Measurements from ENCODE around the gene ACOT11.

Gene ACOT11

DNA sequence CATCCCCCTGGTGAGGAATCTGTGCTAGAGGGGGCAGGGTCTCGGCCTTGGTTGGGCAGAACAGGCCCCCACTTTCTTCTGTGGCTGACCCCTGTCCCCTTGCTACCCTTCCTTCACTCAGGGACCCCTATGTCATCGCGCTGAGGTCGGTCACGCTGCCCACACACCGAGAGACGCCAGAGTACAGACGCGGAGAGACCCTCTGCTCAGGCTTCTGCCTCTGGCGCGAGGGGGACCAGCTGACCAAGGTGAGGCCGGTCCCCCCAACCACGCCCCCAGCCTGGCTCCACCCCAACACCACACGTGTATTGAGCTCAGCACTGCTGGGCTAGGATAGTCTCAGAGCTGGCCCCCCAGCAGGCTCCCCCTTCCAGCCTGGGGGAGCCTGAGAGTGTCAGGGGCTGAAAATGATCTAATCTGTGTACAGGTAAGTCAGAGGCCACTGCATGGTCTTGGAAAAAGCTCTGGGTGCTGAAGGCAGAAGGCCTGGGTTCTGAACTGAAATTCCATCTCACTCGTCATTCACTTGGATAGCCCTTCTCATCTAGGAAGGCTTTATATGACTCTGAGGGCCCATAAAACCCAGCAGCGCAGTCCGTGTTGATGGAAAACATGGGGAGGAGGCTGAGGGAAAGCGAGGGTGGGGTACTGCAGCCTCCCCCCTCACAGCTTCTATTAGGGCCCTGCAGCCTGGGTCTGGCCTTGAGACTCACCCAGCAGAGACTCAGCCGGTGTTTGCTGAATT lies 60.0 kb downstream of the ACOT11 start:
- Mint-ChIP-seq H3K9me3 (no peaks in the 10 kb centered on the region), H3K4me1 (ENCODE audit: low read depth in 2 of 2) (peaks cover 9 to 12% of the 10 kb centered on the region in 2 donors), H3K27me3 (peaks cover 0 to 15% of the 10 kb centered on the region in 2 donors), H3K36me3 (ENCODE audit: insufficient read depth) (no peaks in the 10 kb centered on the region), H3K4me3 (no peak overlapping the region), H3K27ac (no peak overlapping the region)
- ATAC-seq (replicated peaks), result no peak
- no peak for DNase-seq

DNA sequence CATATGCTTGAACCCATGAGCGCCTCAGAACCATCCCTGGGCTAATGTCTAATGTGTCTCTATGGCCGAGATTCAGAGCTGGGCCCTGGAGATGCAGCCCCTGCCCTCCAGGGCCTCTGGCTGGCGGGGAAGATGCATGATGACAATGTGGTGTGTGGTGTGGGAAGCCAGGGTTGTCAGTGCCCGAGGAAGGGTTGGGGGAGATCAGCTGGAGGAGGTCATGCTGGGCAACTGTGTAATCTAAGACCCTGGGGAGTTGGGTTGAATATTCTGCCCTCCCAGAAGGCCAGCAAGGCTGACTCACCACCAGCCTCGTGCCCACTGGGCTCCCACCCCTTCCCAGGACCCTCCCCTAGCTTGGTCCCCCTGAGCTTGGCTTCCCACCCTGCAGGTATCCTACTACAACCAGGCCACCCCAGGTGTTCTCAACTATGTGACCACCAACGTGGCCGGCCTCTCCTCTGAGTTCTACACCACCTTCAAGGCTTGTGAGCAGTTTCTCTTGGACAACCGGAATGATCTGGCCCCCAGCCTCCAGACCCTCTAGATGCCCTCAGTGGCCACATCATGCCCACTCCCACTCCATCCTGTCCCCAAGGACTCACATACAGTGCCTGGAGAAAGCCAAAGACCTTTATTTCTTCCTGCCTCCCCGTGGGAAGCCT lies 60.7 kb downstream of the ACOT11 start:
- no peak overlapping the region for H3K4me3 Mint-ChIP-seq
- no peaks in the 10 kb centered on the region for H3K36me3 Mint-ChIP-seq (ENCODE audit: insufficient read depth)
- H3K9me3 Mint-ChIP-seq, result no peaks in the 10 kb centered on the region
- DNase-seq (no peak), ATAC-seq (replicated peaks) (no peak)
- H3K27me3 Mint-ChIP-seq, result peaks cover 0 to 15% of the 10 kb centered on the region in 2 donors
- H3K27ac Mint-ChIP-seq, result no peak overlapping the region
- H3K4me1 Mint-ChIP-seq (ENCODE audit: low read depth in 2 of 2), result peaks cover 9 to 12% of the 10 kb centered on the region in 2 donors

DNA sequence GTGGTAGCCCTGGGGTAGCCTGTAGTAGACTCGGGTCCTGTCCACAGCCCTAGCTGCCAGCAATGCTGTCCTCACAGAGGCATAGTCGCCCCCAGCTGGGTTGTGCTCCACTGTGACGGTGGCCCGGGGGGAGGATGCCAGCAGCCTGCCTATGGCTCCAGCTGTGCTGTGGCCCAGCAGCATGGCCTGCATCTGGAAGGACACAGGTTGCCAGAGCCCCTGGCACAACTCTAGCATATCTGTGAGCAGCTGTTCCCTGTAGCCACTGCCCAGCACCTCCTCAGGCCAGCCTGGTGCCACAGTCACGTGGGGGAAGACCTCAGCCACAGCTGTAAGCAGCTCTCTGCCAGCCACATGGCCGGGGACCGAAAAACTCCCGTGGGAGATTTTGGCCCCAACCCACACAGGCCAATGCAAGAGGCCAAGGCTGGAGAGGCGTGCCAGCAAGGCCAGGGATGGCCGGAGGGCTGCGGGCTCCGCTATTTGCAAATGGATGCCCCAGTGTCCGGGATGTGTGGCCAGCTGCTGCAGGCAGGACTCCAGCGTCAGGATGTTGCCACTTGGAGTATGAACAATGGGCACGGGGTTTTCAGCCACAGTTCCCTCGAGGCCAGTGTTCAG lies 61.4 kb downstream of the ACOT11 start:
- Mint-ChIP-seq H3K4me3 (no peak overlapping the region), H3K36me3 (ENCODE audit: insufficient read depth) (no peaks in the 10 kb centered on the region), H3K27me3 (peaks cover 0 to 15% of the 10 kb centered on the region in 2 donors), H3K4me1 (ENCODE audit: low read depth in 2 of 2) (peaks cover 7 to 9% of the 10 kb centered on the region in 2 donors), H3K9me3 (no peaks in the 10 kb centered on the region), H3K27ac (no peak overlapping the region)
- no peak for DNase-seq
- no peak for ATAC-seq (replicated peaks)

DNA sequence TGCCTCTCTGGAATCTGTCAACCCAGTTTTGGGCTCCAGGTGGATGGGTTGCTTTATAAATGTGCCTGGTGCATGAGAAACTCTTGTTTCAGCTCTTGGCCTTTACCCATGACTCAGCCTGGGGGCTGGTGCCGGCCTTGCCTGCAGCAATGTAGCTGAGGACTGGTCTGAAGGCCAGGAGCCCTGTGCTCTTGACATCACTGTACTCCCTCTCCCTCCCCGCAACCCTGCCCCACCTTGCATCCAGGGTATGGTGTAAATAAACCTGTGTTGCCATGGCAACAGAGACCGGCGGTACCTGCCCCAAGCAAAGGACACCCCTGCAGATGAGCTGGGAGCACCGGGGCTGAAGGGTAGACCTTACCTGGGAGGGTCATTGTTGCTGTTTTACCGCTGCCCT lies 62.0 kb downstream of the ACOT11 start:
- DNase-seq (no peak), ATAC-seq (replicated peaks) (no peak)
- no peak overlapping the region for H3K4me3 Mint-ChIP-seq
- H3K27ac Mint-ChIP-seq, result no peak overlapping the region
- no peaks in the 10 kb centered on the region for H3K9me3 Mint-ChIP-seq
- peaks cover 0 to 21% of the 10 kb centered on the region in 2 donors for H3K27me3 Mint-ChIP-seq
- peaks cover under 1 to 2% of the 10 kb centered on the region in 2 donors for H3K4me1 Mint-ChIP-seq (ENCODE audit: low read depth in 2 of 2)
- no peaks in the 10 kb centered on the region for H3K36me3 Mint-ChIP-seq (ENCODE audit: insufficient read depth)

DNA sequence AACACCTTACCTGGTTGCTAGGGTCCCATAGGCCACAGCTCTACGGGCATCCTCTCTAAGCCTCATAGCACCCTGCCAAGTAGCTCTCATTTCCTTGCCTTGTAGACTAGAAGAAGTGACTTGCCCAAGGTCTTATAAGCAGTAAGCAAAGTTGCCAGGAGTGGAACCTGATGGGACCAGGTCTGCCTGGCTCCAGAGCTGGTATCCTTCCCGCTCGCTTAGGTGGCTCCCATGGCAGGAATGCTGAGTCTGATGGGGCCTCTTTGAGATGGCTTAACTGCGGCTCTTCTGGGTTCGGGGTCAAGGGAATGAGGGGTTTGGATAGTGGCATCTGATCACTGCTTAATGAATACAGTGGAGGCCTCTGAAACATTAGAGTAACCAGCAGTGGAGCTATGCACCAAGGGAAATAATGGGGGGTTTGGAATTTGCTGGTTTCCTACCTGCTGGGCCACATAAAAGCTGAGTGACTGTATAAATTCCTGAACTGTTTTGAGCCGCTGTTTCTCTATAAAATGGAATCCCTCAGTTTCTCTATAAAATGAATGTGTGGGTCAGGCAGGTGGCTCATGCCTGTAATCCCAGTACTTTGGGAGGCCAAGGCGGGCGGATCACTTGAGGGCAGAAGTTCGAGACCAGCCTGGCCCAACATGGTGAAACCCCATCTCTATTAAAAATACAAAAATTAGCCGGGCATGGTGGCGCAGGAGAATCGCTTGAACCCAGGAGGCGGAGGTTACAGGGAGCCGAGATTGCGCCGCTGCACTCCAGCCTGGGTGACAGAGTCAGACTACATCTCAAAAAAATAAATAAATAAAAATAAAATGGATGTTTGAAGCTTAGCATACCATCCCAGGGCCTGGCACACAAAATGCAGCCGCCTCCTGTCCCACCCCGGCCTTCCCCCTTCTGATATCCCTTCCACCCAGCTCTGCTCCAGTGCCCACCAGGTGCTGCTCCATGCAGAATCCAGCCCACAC lies 62.9 kb downstream of the ACOT11 start:
- DNase-seq (no peak), ATAC-seq (replicated peaks) (no peak)
- no peak overlapping the region for H3K27ac Mint-ChIP-seq
- no peak overlapping the region for H3K4me3 Mint-ChIP-seq
- no peaks in the 10 kb centered on the region for H3K4me1 Mint-ChIP-seq (ENCODE audit: low read depth in 2 of 2)
- no peaks in the 10 kb centered on the region for H3K9me3 Mint-ChIP-seq
- H3K36me3 Mint-ChIP-seq (ENCODE audit: insufficient read depth), result no peaks in the 10 kb centered on the region
- H3K27me3 Mint-ChIP-seq, result peaks cover 0 to 28% of the 10 kb centered on the region in 2 donors

DNA sequence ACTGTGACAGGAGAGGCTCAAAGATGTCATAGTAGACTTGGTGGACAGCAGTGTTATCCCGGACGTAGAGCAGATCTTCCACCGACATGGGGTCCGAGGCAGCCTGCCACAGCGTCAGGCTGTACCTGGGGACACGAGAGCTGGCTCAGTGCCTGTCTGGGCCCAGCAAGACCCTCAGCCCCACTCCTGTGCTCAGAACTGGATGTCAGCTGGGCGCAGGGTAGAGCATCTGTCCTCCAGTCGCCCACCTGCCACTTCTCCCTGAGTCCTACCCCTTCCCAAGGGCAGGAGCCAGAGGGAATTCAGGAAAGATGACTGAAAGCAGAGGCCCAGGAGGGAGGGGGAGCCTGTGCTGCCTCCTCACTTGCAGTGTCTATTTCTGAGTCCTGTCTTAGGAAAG lies 63.6 kb downstream of the ACOT11 start:
- ATAC-seq (replicated peaks), result no peak
- no peaks in the 10 kb centered on the region for H3K4me1 Mint-ChIP-seq (ENCODE audit: low read depth in 2 of 2)
- H3K36me3 Mint-ChIP-seq (ENCODE audit: insufficient read depth), result no peaks in the 10 kb centered on the region
- no peak overlapping the region for H3K4me3 Mint-ChIP-seq
- peaks cover 0 to 28% of the 10 kb centered on the region in 2 donors for H3K27me3 Mint-ChIP-seq
- no peak overlapping the region for H3K27ac Mint-ChIP-seq
- H3K9me3 Mint-ChIP-seq, result no peaks in the 10 kb centered on the region
- no peak for DNase-seq

DNA sequence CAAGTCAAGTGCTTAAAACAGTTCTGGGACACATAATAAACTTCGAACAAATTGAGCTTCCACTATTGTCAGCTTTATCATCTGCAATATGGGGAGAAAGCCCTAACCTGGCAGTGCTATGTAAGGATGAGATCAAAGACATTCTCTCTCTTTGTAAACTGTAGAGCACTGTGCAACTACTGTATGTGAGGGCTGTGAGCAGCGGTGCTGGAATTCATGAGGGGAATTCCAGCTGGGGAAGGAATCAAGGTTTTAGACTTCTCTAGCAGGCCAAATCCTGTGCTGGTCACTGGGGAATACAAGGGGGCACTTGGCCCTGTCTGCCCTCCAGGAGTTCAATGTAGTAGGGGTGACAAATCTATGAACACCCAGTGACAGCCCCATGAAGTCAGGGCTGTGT lies 66.0 kb downstream of the ACOT11 start:
- no peaks in the 10 kb centered on the region for H3K9me3 Mint-ChIP-seq
- H3K27me3 Mint-ChIP-seq, result peaks cover 0 to 37% of the 10 kb centered on the region in 2 donors
- H3K36me3 Mint-ChIP-seq (ENCODE audit: insufficient read depth), result no peaks in the 10 kb centered on the region
- H3K4me1 Mint-ChIP-seq (ENCODE audit: low read depth in 2 of 2), result no peaks in the 10 kb centered on the region
- no peak for ATAC-seq (replicated peaks)
- H3K27ac Mint-ChIP-seq, result no peak overlapping the region
- no peak for DNase-seq
- no peak overlapping the region for H3K4me3 Mint-ChIP-seq

DNA sequence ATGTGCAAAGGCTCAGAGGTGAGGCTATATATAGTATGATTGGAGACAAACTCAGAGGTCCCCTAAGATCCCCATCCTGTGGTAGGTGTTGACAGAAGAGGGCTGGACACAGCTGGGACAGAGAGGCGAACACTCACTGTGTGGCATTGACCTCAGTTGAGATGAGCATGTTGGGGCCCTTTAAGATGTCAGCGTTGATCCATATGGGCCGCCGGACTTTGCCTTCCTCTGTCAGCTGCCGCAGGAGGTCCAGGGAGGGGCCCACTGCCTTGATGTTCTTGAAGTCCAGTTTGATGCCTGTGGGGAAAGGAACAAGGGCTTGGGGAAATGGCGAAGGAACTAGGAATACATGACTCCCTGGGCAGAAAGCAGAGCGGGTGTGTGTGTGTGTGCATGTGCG lies 66.5 kb downstream of the ACOT11 start:
- H3K27ac Mint-ChIP-seq, result no peak overlapping the region
- H3K36me3 Mint-ChIP-seq (ENCODE audit: insufficient read depth), result no peaks in the 10 kb centered on the region
- no peaks in the 10 kb centered on the region for H3K9me3 Mint-ChIP-seq
- no peak for ATAC-seq (replicated peaks)
- no peaks in the 10 kb centered on the region for H3K4me1 Mint-ChIP-seq (ENCODE audit: low read depth in 2 of 2)
- DNase-seq, result no peak
- peaks cover under 1 to 37% of the 10 kb centered on the region in 2 donors for H3K27me3 Mint-ChIP-seq
- no peak overlapping the region for H3K4me3 Mint-ChIP-seq

DNA sequence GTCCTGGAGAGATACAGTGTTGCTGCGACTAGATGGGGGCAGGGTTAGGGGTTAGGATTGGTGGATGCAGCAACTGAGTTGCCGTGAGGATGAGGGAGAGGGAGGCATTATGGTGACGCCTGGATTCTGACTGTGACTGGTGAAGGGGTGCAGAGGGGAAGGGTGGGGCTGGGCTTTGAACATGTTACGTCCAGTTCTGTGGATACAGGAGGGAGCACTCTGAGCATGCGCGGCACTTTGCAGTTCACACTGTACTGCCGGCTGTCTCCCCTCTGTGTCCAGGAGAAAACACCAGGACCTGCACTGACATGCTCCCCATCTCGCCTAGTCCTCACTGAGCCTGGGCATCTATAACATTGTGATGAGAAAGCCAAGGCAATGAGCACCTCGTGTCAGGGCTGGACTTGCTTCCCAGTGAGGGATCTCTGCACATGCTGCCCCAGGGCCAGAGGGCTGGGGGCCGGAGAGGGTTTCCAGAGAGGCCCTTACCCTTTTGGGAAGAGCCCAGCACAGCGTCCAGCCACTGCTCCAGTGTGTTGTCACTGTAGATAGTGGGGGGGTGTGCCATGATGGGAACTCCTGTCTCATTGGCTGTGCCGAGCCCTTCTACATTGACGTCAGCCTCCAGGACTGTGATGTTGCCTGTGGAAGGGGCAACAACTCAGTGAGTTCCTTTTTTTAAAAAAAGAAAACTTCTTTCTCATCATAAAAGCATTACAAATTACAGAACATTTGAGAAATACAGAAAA lies 67.7 kb downstream of the ACOT11 start:
- Mint-ChIP-seq H3K27me3 (peaks cover 9 to 42% of the 10 kb centered on the region in 2 donors), H3K4me3 (no peak overlapping the region)
- ATAC-seq (replicated peaks), result no peak

DNA sequence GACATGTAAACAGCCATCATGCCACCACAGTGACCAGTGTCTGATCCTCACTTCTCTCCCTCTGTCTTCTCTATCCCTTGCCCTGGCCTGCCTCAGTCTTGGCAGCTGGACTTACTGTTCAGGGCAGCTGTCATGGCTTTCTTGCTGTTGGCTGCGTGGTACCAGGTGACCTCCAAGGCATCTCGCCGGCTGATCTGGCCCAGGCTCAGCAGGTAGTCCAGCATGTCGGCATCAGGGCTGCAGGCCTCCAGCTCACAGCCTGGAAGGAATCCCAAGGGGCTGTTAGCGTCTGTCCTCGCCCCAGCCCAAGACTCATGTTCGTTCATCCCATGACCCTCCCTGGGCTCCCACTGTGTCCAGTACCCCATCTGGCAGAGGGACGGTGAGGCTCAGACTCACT lies 71.7 kb downstream of the ACOT11 start:
- no peak overlapping the region for H3K27ac Mint-ChIP-seq
- no peaks in the 10 kb centered on the region for H3K36me3 Mint-ChIP-seq (ENCODE audit: insufficient read depth)
- ATAC-seq (replicated peaks) (no peak), DNase-seq (no peak)
- H3K27me3 Mint-ChIP-seq, result peaks cover 42 to 57% of the 10 kb centered on the region in 2 donors
- no peaks in the 10 kb centered on the region for H3K4me1 Mint-ChIP-seq (ENCODE audit: low read depth in 2 of 2)
- no peak overlapping the region for H3K4me3 Mint-ChIP-seq
- H3K9me3 Mint-ChIP-seq, result no peaks in the 10 kb centered on the region

More for the DNA sequence above, 67.7 kb downstream of the ACOT11 start:
- Mint-ChIP-seq H3K9me3 (no peaks in the 10 kb centered on the region), H3K27ac (no peak overlapping the region), H3K4me1 (ENCODE audit: low read depth in 2 of 2) (no peaks in the 10 kb centered on the region), H3K36me3 (ENCODE audit: insufficient read depth) (no peaks in the 10 kb centered on the region)
- no peak for DNase-seq

DNA sequence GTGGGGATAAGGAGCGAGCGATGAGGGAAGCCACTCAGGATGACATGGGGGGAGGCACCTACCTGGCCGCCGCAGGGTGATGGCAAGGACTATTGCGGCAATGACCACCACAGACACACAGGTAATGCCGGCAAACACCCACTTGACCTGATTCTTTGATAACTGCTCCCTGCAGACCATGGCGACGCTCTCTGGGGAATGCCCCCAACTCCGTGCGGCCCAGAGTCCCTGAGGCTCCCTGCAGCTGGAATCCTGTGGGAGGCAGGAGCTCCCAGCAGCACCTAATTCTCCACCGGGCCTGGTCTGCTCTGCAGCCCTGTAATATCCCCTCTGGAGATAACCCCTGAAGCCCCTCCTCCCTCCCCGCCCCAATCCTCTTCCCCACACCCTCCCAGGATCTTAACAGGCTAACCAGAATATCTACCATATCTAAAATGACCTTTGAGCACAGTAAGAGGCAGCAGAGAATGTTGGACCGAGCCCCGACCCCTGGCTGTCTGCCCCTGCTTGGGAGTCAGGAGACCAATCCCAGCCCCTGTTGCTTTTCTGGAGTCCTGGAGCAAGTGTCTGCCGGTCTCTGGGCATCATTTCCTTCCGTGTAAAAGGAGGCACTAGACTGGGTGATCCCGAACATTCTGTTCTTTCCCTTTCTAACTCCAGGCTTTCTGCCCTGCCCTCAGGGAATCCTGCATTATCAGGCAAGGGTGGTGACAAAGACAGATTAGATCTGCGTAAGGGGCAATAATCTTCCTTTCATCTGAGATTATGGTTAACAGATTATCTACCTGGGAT lies 75.4 kb downstream of the ACOT11 start, which contains the start of gene FAM151A:
Gene FAM151A, minus strand, starts transcription at position 310 of the 792 bp plus-strand sequence. Its CDS starts 130 bp downstream, at position 180.
- peak within 1 kb of the TSS in 1 of 2 donors; percentile 27 for H3K27ac Mint-ChIP-seq
- no peaks in the 10 kb centered on the region for H3K4me1 Mint-ChIP-seq (ENCODE audit: low read depth in 2 of 2)
- peaks cover 49% of the 10 kb centered on the region in 2 donors for H3K27me3 Mint-ChIP-seq
- H3K4me3 Mint-ChIP-seq, result no peak within 1 kb of the TSS
- DNase-seq (no peak), ATAC-seq (replicated peaks) (no peak)
- no peaks in the 10 kb centered on the region for H3K9me3 Mint-ChIP-seq
- H3K36me3 Mint-ChIP-seq (ENCODE audit: insufficient read depth), result no peaks in the 10 kb centered on the region

All from effector memory CD8-positive, alpha-beta T cell (primary cell).